GM12891 (cell line): Measurements from ENCODE around the gene IL1F10.

ENCODE experiments used
- PAX5 ChIP-seq: IDR thresholded peaks from 2 replicates; pipeline ENCODE4 v1.6.1; 2011; ENCODE audit warnings: low read length, moderate library complexity, mild to moderate bottlenecking; ENCODE audit not compliant: insufficient read depth, severe bottlenecking
- POLR2A ChIP-seq: IDR thresholded peaks from 2 replicates; pipeline ENCODE4 v1.6.1; 2011; ENCODE audit warnings: low read depth, low read length, control low read depth
- POLR2AphosphoS5 ChIP-seq: IDR thresholded peaks from 2 replicates; pipeline ENCODE4 v1.6.1; 2011; ENCODE audit warnings: low read depth, low read length, control low read depth
- POU2F2 ChIP-seq: IDR thresholded peaks from 2 replicates; pipeline ENCODE4 v1.6.1; 2011; ENCODE audit warnings: low read depth, mild to moderate bottlenecking, control low read depth, low read length, moderate library complexity
- SPI1 ChIP-seq: IDR thresholded peaks from 2 replicates; pipeline ENCODE4 v1.6.1; 2011; ENCODE audit warnings: low read depth, low read length, control low read depth
- TAF1 ChIP-seq: IDR thresholded peaks from 2 replicates; pipeline ENCODE4 v1.6.1; 2011; ENCODE audit warnings: low read depth, low read length, control low read depth

GRCh38 chr2:113024764-113025163 is 43.0 kb upstream of the IL1F10 start:
- TF ChIP-seq POLR2AphosphoS5 (no peak), POLR2A (no peak), SPI1 (no peak), POU2F2 (no peak), TAF1 (no peak), PAX5 (no peak)
